ENCODE results near the gene ZNG1C.
"Not testable (repeated sequence)": the region's sequence is repeated elsewhere in the genome, so short reads cannot be mapped to it uniquely, and the experiment has no call there.

Gene ZNG1C
- total RNA-seq, result 2.0 to 2.4 reads per million in 2 experiments

GRCh38 chr9:68241683-68242082 is at the start of gene ZNG1C:
Gene ZNG1C (plus strand): TSS chr9:68241983. CDS start chr9:68242032, 49 bp downstream.
- not testable (repeated sequence) for DNase-seq (ENCODE audit: low read depth)

GRCh38 chr9:68242437-68242836 is 654 bp downstream of the ZNG1C start:
- DNase-seq (ENCODE audit: low read depth), result not testable (repeated sequence)

DNA sequence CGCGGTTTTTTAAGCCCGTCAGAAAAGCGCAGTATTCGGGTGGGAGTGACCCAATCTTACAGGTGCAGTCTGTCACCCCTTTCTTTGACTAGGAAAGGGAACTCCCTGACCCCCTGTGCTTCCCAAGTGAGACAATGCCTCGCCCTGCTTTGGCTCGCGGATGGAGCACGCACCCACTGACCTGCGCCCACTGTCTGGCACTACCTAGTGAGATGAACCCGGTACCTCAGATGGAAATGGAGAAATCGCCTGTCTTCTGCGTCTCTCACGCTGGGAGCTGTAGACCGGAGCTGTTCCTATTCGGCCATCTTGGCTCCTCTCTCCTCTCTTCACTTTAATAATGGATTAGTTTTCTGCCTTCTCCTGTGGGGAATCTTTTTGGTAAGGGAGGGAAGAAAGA is 39.3 kb downstream of the ZNG1C start:
- not testable (repeated sequence) for DNase-seq (ENCODE audit: low read depth)

GRCh38 chr9:68302567-68302966 is 60.8 kb downstream of the ZNG1C start, which contains the start of gene FOXD4L3:
Gene FOXD4L3 (plus strand): TSS chr9:68302867. CDS start chr9:68302952, 85 bp downstream.
- DNase-seq (ENCODE audit: low read depth), result not testable (repeated sequence)

GRCh38 chr9:68303771-68304170 is 62.0 kb downstream of the ZNG1C start:
- not testable (repeated sequence) for DNase-seq (ENCODE audit: low read depth)

- not testable (repeated sequence) for DNase-seq (ENCODE audit: low read depth)
Observed at GRCh38 chr9:68304212-68304611, 62.4 kb downstream of the ZNG1C start.

- not testable (repeated sequence) for DNase-seq (ENCODE audit: low read depth)
Observed at GRCh38 chr9:68304777-68305176, 63.0 kb downstream of the ZNG1C start.

- DNase-seq (ENCODE audit: low read depth), result not testable (repeated sequence)
Observed at GRCh38 chr9:68305680-68306285, 64.0 kb downstream of the ZNG1C start.

DNA sequence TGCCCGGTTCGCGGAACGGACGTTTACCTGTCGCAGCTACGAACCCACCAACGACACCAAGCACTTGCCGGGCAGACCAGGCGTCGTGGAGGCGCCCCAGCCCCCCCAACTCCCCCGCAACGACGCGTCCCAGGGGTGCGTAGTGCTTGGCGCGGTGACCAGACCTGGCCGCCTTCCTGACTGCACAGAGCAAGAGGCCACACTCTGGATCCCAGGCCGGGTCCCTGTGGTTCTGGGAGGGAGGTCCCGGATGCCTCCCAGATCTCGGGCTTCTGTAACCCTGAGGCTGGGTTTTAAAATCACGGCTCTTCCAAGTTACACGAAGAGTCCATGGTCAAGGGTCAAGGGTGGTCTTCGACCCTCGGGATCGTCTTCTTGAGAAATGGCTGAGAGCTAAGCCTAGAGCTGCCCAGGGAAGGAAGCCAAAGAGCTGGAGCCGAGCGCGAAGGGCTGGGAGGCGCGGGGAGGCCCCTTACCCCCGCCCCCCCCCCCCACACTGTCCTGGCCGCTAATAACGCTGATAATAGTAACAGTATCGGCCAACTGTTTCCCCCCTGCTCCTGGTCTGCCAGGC is 64.7 kb downstream of the ZNG1C start:
- DNase-seq (ENCODE audit: low read depth), result not testable (repeated sequence)

- DNase-seq (ENCODE audit: low read depth), result not testable (repeated sequence)
Observed at GRCh38 chr9:68307127-68307526, 65.3 kb downstream of the ZNG1C start.

DNA sequence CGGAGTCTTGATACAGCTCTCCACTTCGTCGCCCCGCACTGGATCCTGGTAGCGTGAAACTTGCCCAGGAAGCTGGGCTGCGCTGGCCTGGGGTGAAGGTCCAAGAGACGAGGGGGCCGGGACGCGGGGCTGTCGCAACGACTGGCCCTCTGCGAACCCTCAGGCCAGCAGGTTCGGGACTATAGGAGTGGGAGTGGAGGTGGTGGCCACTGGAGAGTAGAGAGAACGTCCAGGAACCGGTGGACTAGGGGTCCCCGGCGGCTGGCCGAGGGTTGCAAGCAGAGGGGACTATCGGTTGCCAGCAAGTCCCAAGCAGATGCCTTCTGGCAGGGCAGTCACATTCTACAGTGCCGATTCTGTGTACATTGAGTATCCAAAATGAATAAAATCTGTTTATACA is 65.9 kb downstream of the ZNG1C start:
- DNase-seq (ENCODE audit: low read depth), result not testable (repeated sequence)

GRCh38 chr9:68311208-68311607 is 69.4 kb downstream of the ZNG1C start:
- not testable (repeated sequence) for DNase-seq (ENCODE audit: low read depth)

- not testable (repeated sequence) for DNase-seq (ENCODE audit: low read depth)
Observed at GRCh38 chr9:68318209-68318608, 76.4 kb downstream of the ZNG1C start.

GRCh38 chr9:68323749-68324148 is 82.0 kb downstream of the ZNG1C start:
- not testable (repeated sequence) for DNase-seq (ENCODE audit: low read depth)

DNA sequence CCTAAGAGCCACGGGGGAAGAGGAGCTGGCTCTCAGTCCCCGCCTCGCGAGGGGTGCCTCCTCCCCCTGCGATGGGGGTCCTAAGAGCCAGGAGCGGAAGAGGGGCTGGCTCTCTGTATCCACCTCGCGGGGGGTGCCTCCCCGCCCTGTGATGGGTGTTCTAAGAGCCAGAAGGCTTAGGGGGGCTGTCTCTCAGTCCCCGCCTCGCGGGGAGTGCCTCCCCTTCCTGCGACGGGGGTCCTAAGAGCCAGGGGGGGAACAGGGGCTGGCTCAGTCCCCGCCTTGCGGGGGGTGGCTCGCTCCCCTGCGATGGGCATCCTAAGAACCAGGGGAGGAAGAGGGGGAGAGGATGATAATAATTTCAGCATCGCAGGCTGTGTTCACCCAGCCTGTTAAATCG is 82.7 kb downstream of the ZNG1C start:
- DNase-seq (ENCODE audit: low read depth), result not testable (repeated sequence)

DNA sequence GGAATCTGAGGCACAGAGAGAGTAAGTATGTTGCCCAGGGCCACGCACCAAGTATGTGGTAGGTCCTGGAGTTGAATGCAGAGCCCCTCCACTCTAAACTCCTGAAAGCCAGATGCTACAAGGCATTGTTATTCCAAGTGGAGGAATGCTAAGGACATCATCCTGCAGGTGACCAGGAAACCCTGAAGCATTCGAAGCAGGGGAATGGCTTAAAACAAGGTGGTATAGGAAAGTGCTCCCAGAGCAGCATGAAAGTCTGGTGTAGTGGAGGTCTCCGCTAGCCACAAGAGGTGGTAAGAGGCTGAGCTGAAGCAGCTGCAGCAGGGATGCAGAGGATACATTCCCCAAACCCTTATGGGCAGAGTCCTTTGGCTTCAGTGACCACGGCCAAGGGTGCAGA is 87.3 kb downstream of the ZNG1C start:
- not testable (repeated sequence) for DNase-seq (ENCODE audit: low read depth)

GRCh38 chr9:68330531-68331173 is 88.9 kb downstream of the ZNG1C start:
- not testable (repeated sequence) for DNase-seq (ENCODE audit: low read depth)

- not testable (repeated sequence) for DNase-seq (ENCODE audit: low read depth)
Observed at GRCh38 chr9:68332122-68332521, 90.3 kb downstream of the ZNG1C start.

- not testable (repeated sequence) for DNase-seq (ENCODE audit: low read depth)
Observed at GRCh38 chr9:68335935-68336334, 94.2 kb downstream of the ZNG1C start.

DNA sequence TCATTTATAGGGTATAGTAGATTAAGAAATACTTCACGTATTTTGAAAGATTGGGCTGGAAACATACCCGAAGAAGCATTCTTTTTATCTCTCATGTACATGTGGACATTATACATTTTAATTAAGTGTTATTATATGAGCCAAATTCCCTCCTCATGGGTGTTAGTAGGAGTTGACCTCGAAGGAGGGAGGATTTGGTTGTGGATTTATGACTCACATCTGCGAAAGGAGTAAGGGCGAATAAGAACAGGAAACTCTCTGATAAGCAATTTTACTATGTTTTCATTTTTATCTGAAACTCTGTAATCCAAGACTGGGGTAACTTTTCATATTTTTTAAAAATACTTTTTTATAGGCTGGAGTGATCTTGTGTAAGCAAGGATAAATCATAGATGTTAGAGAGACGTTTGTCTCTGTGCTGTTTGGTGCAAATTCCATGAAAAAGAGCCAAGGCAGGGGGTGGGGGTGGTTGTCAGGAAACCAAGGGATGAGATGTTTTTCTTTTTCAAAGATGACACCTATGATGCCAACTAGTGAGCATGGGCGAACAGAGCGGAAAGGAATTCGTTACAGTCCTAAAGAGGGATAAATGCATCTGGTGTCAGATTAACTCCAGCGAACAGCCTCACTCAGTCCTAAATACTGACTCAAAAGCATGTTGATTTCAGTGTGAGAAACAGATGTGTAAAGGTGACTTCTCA is 95.0 kb downstream of the ZNG1C start:
- DNase-seq (ENCODE audit: low read depth), result not testable (repeated sequence)

- not testable (repeated sequence) for DNase-seq (ENCODE audit: low read depth)
Observed at GRCh38 chr9:68338000-68338399, 96.2 kb downstream of the ZNG1C start.

All from T follicular helper cell (primary cell).